ENCODE results near the gene UACA. TPM values are rescaled to one million over a fixed set of nuclear protein-coding genes. Genes with fewer than 3 reads are reported as not detected.

UACA gene
- total RNA-seq, 1 donor: 161 TPM

- Histone ChIP-seq H3K4me3 (ENCODE audit: insufficient read depth, low read length) (no peak overlapping the region), H3K9me3 (ENCODE audit: low read depth, low read length) (no peaks in the 10 kb centered on the region), H3K27ac (ENCODE audit: low read depth, low read length) (peak overlapping the region; percentile 78), H3K4me1 (ENCODE audit: insufficient read depth, low read length) (peaks cover 31% of the 10 kb centered on the region), H3K36me3 (ENCODE audit: insufficient read depth, low read length) (peaks cover 6% of the 10 kb centered on the region), H3K4me2 (ENCODE audit: insufficient read depth, low read length) (peak overlapping the region; percentile 46), H2AFZ (ENCODE audit: low read length) (no peak overlapping the region), H3K79me2 (ENCODE audit: insufficient read depth, low read length) (peaks cover 77% of the 10 kb centered on the region), H4K20me1 (ENCODE audit: insufficient read depth, low read length) (peaks cover 58% of the 10 kb centered on the region), H3K27me3 (ENCODE audit: insufficient read depth, low read length) (no peaks in the 10 kb centered on the region)
- peak; percentile 21 for DNase-seq (ENCODE audit: insufficient read length, low spot score, missing footprints)
- TF ChIP-seq CTCF (IDR thresholded peaks at IDR 0.05; ENCODE audit: extremely low read depth, low read depth, low read length): no peak
Observed at GRCh38 chr15:70714015-70714414, 49.3 kb downstream of the UACA start.

DNA sequence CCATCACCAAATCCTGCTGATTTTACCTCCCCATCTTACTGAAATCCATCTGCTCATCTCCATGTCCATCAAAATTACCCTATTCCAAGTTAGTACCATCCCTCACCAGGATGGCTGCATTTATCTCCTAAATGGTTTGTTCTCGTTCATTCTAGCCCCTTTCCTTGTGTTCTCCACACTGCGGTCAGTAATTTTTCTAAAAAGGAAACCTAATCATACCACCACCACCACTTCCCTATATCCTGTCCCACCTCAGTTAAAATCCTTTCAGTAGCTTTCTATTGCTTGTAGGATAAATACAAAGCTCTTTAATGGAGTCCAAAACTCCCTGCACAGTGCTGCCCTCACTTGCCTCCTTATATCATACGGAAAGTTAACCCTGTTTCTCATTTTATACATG, 51.1 kb downstream of the UACA start:
- H3K27me3 ChIP-seq (ENCODE audit: insufficient read depth, low read length): no peaks in the 10 kb centered on the region
- H3K79me2 ChIP-seq (ENCODE audit: insufficient read depth, low read length): peaks cover 78% of the 10 kb centered on the region
- TF ChIP-seq CTCF (IDR thresholded peaks at IDR 0.05; ENCODE audit: extremely low read depth, low read depth, low read length): no peak
- H3K9me3 ChIP-seq (ENCODE audit: low read depth, low read length): no peaks in the 10 kb centered on the region
- no peak for DNase-seq (ENCODE audit: insufficient read length, low spot score, missing footprints)
- peak overlapping the region; percentile 78 for H3K27ac ChIP-seq (ENCODE audit: low read depth, low read length)
- H4K20me1 ChIP-seq (ENCODE audit: insufficient read depth, low read length): peaks cover 60% of the 10 kb centered on the region
- H3K36me3 ChIP-seq (ENCODE audit: insufficient read depth, low read length): peaks cover 6% of the 10 kb centered on the region
- no peak overlapping the region for H3K4me2 ChIP-seq (ENCODE audit: insufficient read depth, low read length)
- no peak overlapping the region for H2AFZ ChIP-seq (ENCODE audit: low read length)
- no peak overlapping the region for H3K4me3 ChIP-seq (ENCODE audit: insufficient read depth, low read length)
- H3K4me1 ChIP-seq (ENCODE audit: insufficient read depth, low read length): peaks cover 31% of the 10 kb centered on the region

GRCh38 chr15:70710714-70711113, 52.6 kb downstream of the UACA start:
- no peak for DNase-seq (ENCODE audit: insufficient read length, low spot score, missing footprints)
- Histone ChIP-seq H2AFZ (ENCODE audit: low read length) (no peak overlapping the region), H3K9me3 (ENCODE audit: low read depth, low read length) (no peaks in the 10 kb centered on the region), H3K4me3 (ENCODE audit: insufficient read depth, low read length) (no peak overlapping the region), H4K20me1 (ENCODE audit: insufficient read depth, low read length) (peaks cover 54% of the 10 kb centered on the region), H3K4me2 (ENCODE audit: insufficient read depth, low read length) (no peak overlapping the region), H3K27me3 (ENCODE audit: insufficient read depth, low read length) (no peaks in the 10 kb centered on the region), H3K36me3 (ENCODE audit: insufficient read depth, low read length) (peaks cover under 1% of the 10 kb centered on the region), H3K27ac (ENCODE audit: low read depth, low read length) (no peak overlapping the region), H3K79me2 (ENCODE audit: insufficient read depth, low read length) (peaks cover 82% of the 10 kb centered on the region), H3K4me1 (ENCODE audit: insufficient read depth, low read length) (peaks cover 24% of the 10 kb centered on the region)
- TF ChIP-seq CTCF (IDR thresholded peaks at IDR 0.05; ENCODE audit: extremely low read depth, low read depth, low read length): no peak

GRCh38 chr15:70708839-70709238, 54.5 kb downstream of the UACA start:
- Histone ChIP-seq H4K20me1 (ENCODE audit: insufficient read depth, low read length) (peaks cover 49% of the 10 kb centered on the region), H3K4me1 (ENCODE audit: insufficient read depth, low read length) (peaks cover 15% of the 10 kb centered on the region), H3K27ac (ENCODE audit: low read depth, low read length) (no peak overlapping the region), H2AFZ (ENCODE audit: low read length) (no peak overlapping the region), H3K4me3 (ENCODE audit: insufficient read depth, low read length) (no peak overlapping the region), H3K79me2 (ENCODE audit: insufficient read depth, low read length) (peaks cover 92% of the 10 kb centered on the region), H3K4me2 (ENCODE audit: insufficient read depth, low read length) (no peak overlapping the region), H3K9me3 (ENCODE audit: low read depth, low read length) (no peaks in the 10 kb centered on the region), H3K27me3 (ENCODE audit: insufficient read depth, low read length) (no peaks in the 10 kb centered on the region), H3K36me3 (ENCODE audit: insufficient read depth, low read length) (no peaks in the 10 kb centered on the region)
- no peak for TF ChIP-seq CTCF (IDR thresholded peaks at IDR 0.05; ENCODE audit: extremely low read depth, low read depth, low read length)
- no peak for DNase-seq (ENCODE audit: insufficient read length, low spot score, missing footprints)
